Progenitor cell of endocrine pancreas (in vitro differentiated cells): ENCODE measurements around the gene SMARCB1. TPM values are rescaled to one million over a fixed set of nuclear protein-coding genes. Genes with fewer than 3 reads are reported as not detected.

Experiments
- DNase-seq: peaks from one replicate; pipeline ENCODE4 v3.0.0; 2021; ENCODE audit warnings: low spot score; ENCODE audit not compliant: unreplicated experiment
- H3K27ac Mint-ChIP-seq: 2 replicates; pipeline ENCODE4 v1.8.0; 2021; ENCODE audit warnings: mild to moderate bottlenecking, moderate library complexity, mixed read lengths
- H3K27me3 Mint-ChIP-seq: 2 replicates; pipeline ENCODE4 v1.8.0; 2021; ENCODE audit warnings: mixed read lengths
- H3K36me3 Mint-ChIP-seq: 2 replicates; pipeline ENCODE4 v1.8.0; 2022; ENCODE audit warnings: mixed read lengths; ENCODE audit not compliant: insufficient read depth
- H3K4me1 Mint-ChIP-seq: 2 replicates; pipeline ENCODE4 v1.8.0; 2021; ENCODE audit warnings: low read depth, mixed read lengths
- H3K4me3 Mint-ChIP-seq: 2 replicates; pipeline ENCODE4 v1.8.0; 2021; ENCODE audit warnings: low read depth, mild to moderate bottlenecking, moderate library complexity, mixed read lengths
- H3K9me3 Mint-ChIP-seq: 2 replicates; pipeline ENCODE4 v1.8.0; 2021; ENCODE audit warnings: low read depth, mixed read lengths
- CTCF ChIP-seq: fragments of 200-600 bp; sonication (generic); IDR thresholded peaks from one replicate; pipeline ENCODE4 v1.5.0; 2021; ENCODE audit warnings: antibody characterized with exemption, mild to moderate bottlenecking; ENCODE audit not compliant: unreplicated experiment
- total RNA-seq: library from RNA; stranded (reverse); gene quantifications from 2 replicates; pipeline ENCODE4 v1.2.1, GENCODE V29; 2021

The SMARCB1 gene
- total RNA-seq, 1 donor from 2014 or later: 195 TPM

- H3K27ac Mint-ChIP-seq: no peak overlapping the region
- DNase-seq: no peak
- peaks cover under 1% of the 10 kb centered on the region for H3K27me3 Mint-ChIP-seq
- no peak overlapping the region for H3K4me3 Mint-ChIP-seq
- peaks cover 4% of the 10 kb centered on the region for H3K4me1 Mint-ChIP-seq
- no peaks in the 10 kb centered on the region for H3K36me3 Mint-ChIP-seq
- TF ChIP-seq CTCF: no peak
- no peaks in the 10 kb centered on the region for H3K9me3 Mint-ChIP-seq
Observed at GRCh38 chr22:23754980-23755636, 31.7 kb upstream of the SMARCB1 start.

- Mint-ChIP-seq H3K27me3 (peaks cover 4% of the 10 kb centered on the region), H3K27ac (no peak overlapping the region), H3K4me1 (no peaks in the 10 kb centered on the region), H3K9me3 (no peaks in the 10 kb centered on the region), H3K36me3 (no peaks in the 10 kb centered on the region), H3K4me3 (no peak overlapping the region)
- no peak for TF ChIP-seq CTCF
- no peak for DNase-seq
Observed at GRCh38 chr22:23755711-23756110, 31.1 kb upstream of the SMARCB1 start.

- Mint-ChIP-seq H3K27ac (peak overlapping the region; percentile 6), H3K27me3 (peaks cover 4% of the 10 kb centered on the region), H3K9me3 (no peaks in the 10 kb centered on the region), H3K4me3 (no peak overlapping the region), H3K4me1 (no peaks in the 10 kb centered on the region), H3K36me3 (no peaks in the 10 kb centered on the region)
- DNase-seq: no peak
- TF ChIP-seq CTCF: no peak
Observed at GRCh38 chr22:23756891-23757290, 29.9 kb upstream of the SMARCB1 start.

GRCh38 chr22:23759566-23759965 lies 27.2 kb upstream of the SMARCB1 start:
- no peak overlapping the region for H3K4me3 Mint-ChIP-seq
- no peaks in the 10 kb centered on the region for H3K9me3 Mint-ChIP-seq
- no peak overlapping the region for H3K27ac Mint-ChIP-seq
- no peak for TF ChIP-seq CTCF
- no peaks in the 10 kb centered on the region for H3K36me3 Mint-ChIP-seq
- H3K4me1 Mint-ChIP-seq: peaks cover 4% of the 10 kb centered on the region
- peaks cover 4% of the 10 kb centered on the region for H3K27me3 Mint-ChIP-seq
- DNase-seq: no peak

GRCh38 chr22:23760056-23760455 lies 26.7 kb upstream of the SMARCB1 start:
- Mint-ChIP-seq H3K9me3 (no peaks in the 10 kb centered on the region), H3K27ac (no peak overlapping the region), H3K4me3 (no peak overlapping the region), H3K27me3 (peaks cover 4% of the 10 kb centered on the region), H3K36me3 (no peaks in the 10 kb centered on the region), H3K4me1 (peaks cover 4% of the 10 kb centered on the region)
- no peak for TF ChIP-seq CTCF
- DNase-seq: no peak
